Measurements from ENCODE around the gene SMURF1. TPM values are rescaled to one million over a fixed set of nuclear protein-coding genes. Genes with fewer than 3 reads are reported as not detected.
A peak's percentile ranks its signal among the peaks of the same experiment; 100 is the strongest.
"Not testable (repeated sequence)": the region's sequence is repeated elsewhere in the genome, so short reads cannot be mapped to it uniquely, and the experiment has no call there.

Gene SMURF1
- total RNA-seq, 6 experiments from 2014 or later, result 8.8 to 14.1 (median 10.9) TPM

- 73% methylated on average over 3 of the region's 8 CpGs for WGBS (ENCODE audit: insufficient coverage, low coverage, low lambda C conversion rate, missing lambda C conversion rate)
- Histone ChIP-seq H3K27me3 (no peaks in the 10 kb centered on the region), H3K27ac (no peak overlapping the region), H3K36me3 (peaks cover 0 to 80% (median 24%) of the 10 kb centered on the region in 4 donors), H3K9me3 (no peaks in the 10 kb centered on the region), H3K4me1 (peaks cover 0 to 3% (median 1%) of the 10 kb centered on the region in 4 donors), H3K4me3 (no peak overlapping the region)
- DNase-seq, result no peak
- peak in 2 of 4 donors; percentile 21 to 31 for ATAC-seq
- intact Hi-C loops (cut with DNase I), result no loop called here
- TF ChIP-seq CTCF (IDR thresholded peaks at IDR 0.05) (no peak), POLR2A (IDR thresholded peaks at IDR 0.05) (no peak)
Measured at GRCh38 chr7:99046722-99047121, 97.2 kb downstream of the SMURF1 start.

- ATAC-seq; H3K9me3 ChIP-seq; DNase-seq; H3K4me3 ChIP-seq; H3K27me3 ChIP-seq; H3K4me1 ChIP-seq; intact Hi-C loops (cut with DNase I); H3K27ac ChIP-seq: not testable (repeated sequence)
- peaks cover 0 to 81% (median 24%) of the 10 kb centered on the region in 4 donors for H3K36me3 ChIP-seq
- WGBS (ENCODE audit: insufficient coverage, low coverage, low lambda C conversion rate, missing lambda C conversion rate), result 86% methylated on average over 13 of the region's 14 CpGs
Measured at GRCh38 chr7:99046262-99046661, 97.6 kb downstream of the SMURF1 start.

- intact Hi-C loops (cut with DNase I); DNase-seq; ATAC-seq; H3K27me3 ChIP-seq; H3K4me3 ChIP-seq; H3K9me3 ChIP-seq; H3K27ac ChIP-seq: not testable (repeated sequence)
- Histone ChIP-seq H3K36me3 (peaks cover 0 to 70% (median 21%) of the 10 kb centered on the region in 4 donors), H3K4me1 (peaks cover 0 to 20% (median 9%) of the 10 kb centered on the region in 4 donors)
- WGBS (ENCODE audit: insufficient coverage, low coverage, low lambda C conversion rate, missing lambda C conversion rate), result 90% methylated on average over 3 of the region's 3 CpGs
Measured at GRCh38 chr7:99044858-99045257, 99.0 kb downstream of the SMURF1 start.

GRCh38 chr7:99042957-99043356 is 101.0 kb downstream of the SMURF1 start:
- Histone ChIP-seq H3K27ac (no peak overlapping the region), H3K9me3 (no peaks in the 10 kb centered on the region), H3K4me1 (peaks cover 0 to 29% (median 15%) of the 10 kb centered on the region in 4 donors), H3K36me3 (peaks cover 0 to 66% (median 24%) of the 10 kb centered on the region in 4 donors), H3K4me3 (no peak overlapping the region), H3K27me3 (no peaks in the 10 kb centered on the region)
- DNase-seq (no peak), ATAC-seq (no peak)
- 41% methylated on average over 5 of the region's 5 CpGs for WGBS (ENCODE audit: insufficient coverage, low coverage, low lambda C conversion rate, missing lambda C conversion rate)
- intact Hi-C loops (cut with DNase I), result no loop called here
- TF ChIP-seq POLR2A (IDR thresholded peaks at IDR 0.05) (no peak), CTCF (IDR thresholded peaks at IDR 0.05) (no peak)

- no peaks in the 10 kb centered on the region for H3K27me3 ChIP-seq
- peaks cover 0 to 65% (median 23%) of the 10 kb centered on the region in 4 donors for H3K36me3 ChIP-seq
- peak in 1 of 3 donors; percentile 29 for DNase-seq
- peak overlapping the region in 1 of 3 donors; percentile 2 for H3K27ac ChIP-seq
- WGBS (ENCODE audit: insufficient coverage, low coverage, low lambda C conversion rate, missing lambda C conversion rate), result 26% methylated on average over 3 of the region's 11 CpGs
- peaks cover 0 to 29% (median 15%) of the 10 kb centered on the region in 4 donors for H3K4me1 ChIP-seq
- intact Hi-C loops (cut with DNase I), result no loop called here
- no peak for TF ChIP-seq POLR2A (IDR thresholded peaks at IDR 0.05)
- TF ChIP-seq CTCF (IDR thresholded peaks at IDR 0.05), result no peak
- H3K4me3 ChIP-seq, result no peak overlapping the region
- peak; percentile 39 to 54 (median 44) for ATAC-seq
- H3K9me3 ChIP-seq, result no peaks in the 10 kb centered on the region
Measured at GRCh38 chr7:99041526-99041925, 102.4 kb downstream of the SMURF1 start.
